HG02588 (cell line): ENCODE measurements around the gene NXPH2.
"Not testable (repeated sequence)": the region's sequence is repeated elsewhere in the genome, so short reads cannot be mapped to it uniquely, and the experiment has no call there.

ENCODE experiments used
- ATAC-seq: cut with Tn5 transposase; IDR thresholded peaks from one replicate; pipeline ENCODE4 v1.9.1; 2021; ENCODE audit warnings: mild to moderate bottlenecking, moderate library complexity; ENCODE audit not compliant: unreplicated experiment

The NXPH2 gene

GRCh38 chr2:138644776-138645175 lies 135.4 kb downstream of the NXPH2 start:
- not testable (repeated sequence) for ATAC-seq

GRCh38 chr2:138640921-138641676 lies 139.1 kb downstream of the NXPH2 start:
- no peak for ATAC-seq

- no peak for ATAC-seq
Measured at GRCh38 chr2:138637686-138638085, 142.5 kb downstream of the NXPH2 start.

- ATAC-seq = no peak
Measured at GRCh38 chr2:138637061-138637460, 143.1 kb downstream of the NXPH2 start.

GRCh38 chr2:138633049-138633448 lies 147.1 kb downstream of the NXPH2 start:
- no peak for ATAC-seq

- no peak for ATAC-seq
Measured at GRCh38 chr2:138632066-138632620, 148.0 kb downstream of the NXPH2 start.

GRCh38 chr2:138630164-138630563 lies 150.0 kb downstream of the NXPH2 start:
- ATAC-seq = no peak

- no peak for ATAC-seq
Measured at GRCh38 chr2:138626148-138626547, 154.0 kb downstream of the NXPH2 start.

- ATAC-seq = no peak
Measured at GRCh38 chr2:138622613-138623012, 157.6 kb downstream of the NXPH2 start.

- no peak for ATAC-seq
Measured at GRCh38 chr2:138621139-138621538, 159.1 kb downstream of the NXPH2 start.

GRCh38 chr2:138620431-138620830 lies 159.8 kb downstream of the NXPH2 start:
- ATAC-seq = no peak
